Activated CD4-positive, alpha-beta T cell treated with anti-CD3 and anti-CD28 coated beads for 36 hours (primary cell): ENCODE measurements around the gene SRRD. TPM values are rescaled to one million over a fixed set of nuclear protein-coding genes. Genes with fewer than 3 reads are reported as not detected.

Experiments
- ATAC-seq: fragments of 200-7000 bp; cut with Tn5 transposase; one replicate; pipeline ENCODE4 v1.10.0; 2021; ENCODE audit warnings: mild to moderate bottlenecking, moderate library complexity
- CTCF ChIA-PET: fragments of 350-600 bp; sonication (Branson Sonifier 250); formaldehyde crosslinking; loops from one replicate; lab custom pipeline; 2021; ENCODE audit warnings: antibody characterized with exemption; lab: Charles Lee
- POLR2A ChIA-PET: fragments of 350-600 bp; sonication (Branson Sonifier 250); formaldehyde crosslinking; loops from one replicate; lab custom pipeline; 2021; ENCODE audit warnings: antibody characterized with exemption, inconsistent platforms; lab: Charles Lee
- DNase-seq: peaks from one replicate; pipeline ENCODE4 v3.0.0-alpha.2; 2020
- H3K27ac Mint-ChIP-seq: one replicate; pipeline ENCODE4 v1.8.0; 2021; ENCODE audit warnings: mixed read lengths
- H3K27me3 Mint-ChIP-seq: one replicate; pipeline ENCODE4 v1.8.0; 2021; ENCODE audit warnings: mixed read lengths
- H3K36me3 Mint-ChIP-seq: one replicate; pipeline ENCODE4 v1.8.0; 2021; ENCODE audit warnings: low read depth, mixed read lengths
- H3K4me1 Mint-ChIP-seq: one replicate; pipeline ENCODE4 v1.8.0; 2021; ENCODE audit warnings: mixed read lengths
- H3K4me3 Mint-ChIP-seq: one replicate; pipeline ENCODE4 v1.8.0; 2021; ENCODE audit warnings: mild to moderate bottlenecking, moderate library complexity, mixed read lengths
- H3K9me3 Mint-ChIP-seq: one replicate; pipeline ENCODE4 v1.8.0; 2021; ENCODE audit warnings: low read depth, mixed read lengths
- intact Hi-C, 2 experiments: fragments of 100-400 bp; cut with DNase I in 1 of 2; cut with micrococcal nuclease in 1 of 2; formaldehyde crosslinking; loops; one replicate each; pipeline versions ENCODE4 v1.14.2 to v1.15.1; 2022 to 2024; cut with DNase I, micrococcal nuclease
- total RNA-seq, 2 experiments: library from RNA; stranded (reverse); gene quantifications; one replicate each; pipeline ENCODE4 v1.2.3, GENCODE V29; 2021

The SRRD gene
- total RNA-seq, 2 experiments from 2014 or later, result 17.5 to 28.5 TPM

DNA sequence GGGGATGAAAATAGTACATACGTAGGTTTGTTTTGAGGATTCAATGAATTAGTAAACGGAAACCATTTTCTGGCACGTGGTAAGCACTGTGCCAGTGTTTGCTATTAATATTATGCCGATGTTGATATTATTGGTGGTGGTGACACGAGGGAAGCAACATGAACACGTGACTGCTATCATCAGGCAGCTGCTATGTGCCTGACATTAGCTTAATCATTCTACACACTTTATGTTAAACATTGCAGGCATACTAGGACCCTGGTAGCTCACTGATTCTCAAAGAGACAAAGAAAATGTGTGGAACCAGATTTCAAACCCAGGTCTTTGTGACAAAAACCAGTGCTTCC, 656 bp downstream of the SRRD start:
- ATAC-seq (no peak), DNase-seq (peak; percentile 19)
- Mint-ChIP-seq H3K36me3 (peaks cover 30% of the 10 kb centered on the region), H3K4me1 (peaks cover 60% of the 10 kb centered on the region), H3K9me3 (no peaks in the 10 kb centered on the region), H3K27ac (peak overlapping the region; percentile 95), H3K27me3 (no peaks in the 10 kb centered on the region), H3K4me3 (peak overlapping the region; percentile 82)
- POLR2A ChIA-PET, result interaction anchor here (0.6 kb wide), 1 partner anchor 391 kb away, joined by 4 read pairs; no protein-coding TSS in a partner anchor
- CTCF ChIA-PET, result interaction anchor here (0.7 to 5.7 kb wide), 7 partner anchors 10 to 682 kb away, joined by 3 to 27 read pairs (median 3); no protein-coding TSS in a partner anchor
- intact Hi-C loops, result no loop called here

DNA sequence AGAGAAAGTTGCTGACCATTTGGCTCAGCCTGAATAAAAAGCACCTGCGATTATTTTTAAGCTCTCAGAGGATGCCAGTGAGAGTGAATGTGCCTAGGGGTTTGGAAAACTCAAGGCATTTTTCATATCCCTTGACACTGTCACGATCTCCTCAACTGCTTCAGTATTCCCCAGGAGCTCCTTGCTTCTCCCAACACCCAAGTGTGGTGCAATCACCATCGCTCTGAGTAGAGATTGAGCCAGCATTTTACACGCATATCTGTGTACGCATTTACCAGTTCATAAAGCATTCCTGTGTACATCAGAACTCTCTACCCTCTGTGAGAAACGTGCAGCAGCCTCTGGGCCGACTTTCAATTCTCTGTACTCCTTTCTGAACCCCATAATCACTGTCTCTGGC, 1.3 kb downstream of the SRRD start:
- Mint-ChIP-seq H3K9me3 (no peaks in the 10 kb centered on the region), H3K4me3 (peak overlapping the region; percentile 82), H3K4me1 (peaks cover 53% of the 10 kb centered on the region), H3K27me3 (no peaks in the 10 kb centered on the region), H3K27ac (peak overlapping the region; percentile 29), H3K36me3 (peaks cover 29% of the 10 kb centered on the region)
- DNase-seq (no peak), ATAC-seq (no peak)
- POLR2A ChIA-PET, result interaction anchor here (0.6 kb wide), 1 partner anchor 392 kb away, joined by 4 read pairs; no protein-coding TSS in a partner anchor
- intact Hi-C loops, result no loop called here
- CTCF ChIA-PET, result interaction anchor here (1.6 to 5.7 kb wide), 3 partner anchors 17 to 180 kb away, joined by 3 to 27 read pairs (median 8); no protein-coding TSS in a partner anchor

DNA sequence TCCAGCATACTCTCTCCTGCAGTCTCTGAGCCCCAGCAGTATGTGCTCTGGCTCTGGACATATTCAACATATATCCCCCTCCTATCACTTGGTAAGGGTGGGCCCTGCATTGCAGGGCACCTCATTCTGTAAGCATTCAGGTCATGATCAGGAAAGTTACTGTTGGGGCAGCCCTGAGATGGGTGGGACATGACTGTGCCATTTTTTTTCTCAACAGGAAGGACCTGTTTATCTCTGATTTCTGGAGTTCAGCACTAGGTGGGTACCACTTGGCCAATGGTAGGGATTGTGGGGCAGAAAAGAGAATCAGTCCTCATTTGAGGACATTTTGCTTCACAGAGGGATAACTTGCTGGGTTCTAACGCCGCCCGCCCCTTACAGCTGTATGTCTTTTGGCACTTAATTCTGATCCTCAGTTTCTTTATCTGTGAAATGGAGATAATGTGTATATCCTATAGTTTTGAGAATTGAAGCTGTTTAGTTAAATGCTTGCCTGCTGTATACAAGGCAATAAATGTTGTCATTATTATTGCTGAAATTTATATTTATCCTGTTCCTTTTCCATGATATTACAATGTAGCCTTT, 2.2 kb downstream of the SRRD start:
- H3K27me3 Mint-ChIP-seq, result no peaks in the 10 kb centered on the region
- POLR2A ChIA-PET, result no interaction called here
- H3K9me3 Mint-ChIP-seq, result no peaks in the 10 kb centered on the region
- H3K36me3 Mint-ChIP-seq, result peaks cover 27% of the 10 kb centered on the region
- no peak for ATAC-seq
- CTCF ChIA-PET, result interaction anchor here (1.0 to 5.7 kb wide), 4 partner anchors 16 to 180 kb away, joined by 3 to 27 read pairs (median 4); no protein-coding TSS in a partner anchor
- H3K4me3 Mint-ChIP-seq, result no peak overlapping the region
- peaks cover 47% of the 10 kb centered on the region for H3K4me1 Mint-ChIP-seq
- intact Hi-C loops, result no loop called here
- H3K27ac Mint-ChIP-seq, result peak overlapping the region; percentile 48
- DNase-seq, result no peak

DNA sequence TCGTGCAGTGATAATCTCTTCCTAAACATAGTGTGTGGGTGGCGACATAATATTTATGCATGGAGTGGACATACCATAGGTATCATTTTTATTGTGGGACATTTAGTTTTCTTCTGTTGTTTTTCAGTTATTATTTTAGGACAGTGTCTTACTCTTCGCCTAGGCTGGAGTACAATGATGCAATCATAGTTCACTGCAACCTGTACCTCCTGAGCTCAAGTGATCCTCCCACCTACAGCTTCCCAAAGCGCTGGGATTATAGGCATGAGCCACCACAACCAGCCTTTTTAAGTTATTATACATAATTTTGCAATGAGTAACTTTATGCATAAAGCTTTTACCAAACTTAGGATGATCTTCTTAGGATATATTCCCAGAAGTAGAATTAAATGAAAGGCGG, 2.7 kb downstream of the SRRD start:
- ATAC-seq (no peak), DNase-seq (no peak)
- intact Hi-C loops, result no loop called here
- H3K4me3 Mint-ChIP-seq, result no peak overlapping the region
- no peaks in the 10 kb centered on the region for H3K27me3 Mint-ChIP-seq
- H3K27ac Mint-ChIP-seq, result peak overlapping the region; percentile 52
- H3K36me3 Mint-ChIP-seq, result peaks cover 27% of the 10 kb centered on the region
- no peaks in the 10 kb centered on the region for H3K9me3 Mint-ChIP-seq
- CTCF ChIA-PET, result interaction anchor here (1.0 to 1.7 kb wide), 2 partner anchors 17 to 155 kb away, joined by 3 to 5 read pairs; no protein-coding TSS in a partner anchor
- POLR2A ChIA-PET, result no interaction called here
- H3K4me1 Mint-ChIP-seq, result peaks cover 42% of the 10 kb centered on the region

DNA sequence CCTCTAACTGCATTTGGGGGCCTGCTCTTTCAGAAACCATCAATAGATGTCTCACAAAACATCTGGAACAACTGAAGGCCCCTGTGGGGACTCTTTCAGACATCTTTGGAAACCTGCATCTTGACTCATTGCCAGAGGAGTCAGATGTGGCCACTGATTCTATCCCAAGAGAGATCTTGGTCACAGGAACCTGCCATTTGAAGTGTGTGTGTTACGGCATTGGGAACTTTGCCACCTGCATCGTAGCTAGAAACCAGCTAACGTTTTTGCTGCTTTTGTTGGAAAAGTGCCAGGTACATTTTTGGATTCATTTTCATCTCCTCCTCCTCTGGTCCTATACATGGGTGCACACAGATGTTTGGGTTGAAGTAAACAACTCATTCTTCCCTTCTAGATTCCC, 4.3 kb downstream of the SRRD start:
- intact Hi-C loops, result no loop called here
- CTCF ChIA-PET, result no interaction called here
- H3K27ac Mint-ChIP-seq, result peak overlapping the region; percentile 59
- peaks cover 26% of the 10 kb centered on the region for H3K4me1 Mint-ChIP-seq
- ATAC-seq, result no peak
- no peak overlapping the region for H3K4me3 Mint-ChIP-seq
- POLR2A ChIA-PET, result no interaction called here
- no peak for DNase-seq
- peaks cover 37% of the 10 kb centered on the region for H3K36me3 Mint-ChIP-seq
- H3K27me3 Mint-ChIP-seq, result no peaks in the 10 kb centered on the region
- H3K9me3 Mint-ChIP-seq, result no peaks in the 10 kb centered on the region

DNA sequence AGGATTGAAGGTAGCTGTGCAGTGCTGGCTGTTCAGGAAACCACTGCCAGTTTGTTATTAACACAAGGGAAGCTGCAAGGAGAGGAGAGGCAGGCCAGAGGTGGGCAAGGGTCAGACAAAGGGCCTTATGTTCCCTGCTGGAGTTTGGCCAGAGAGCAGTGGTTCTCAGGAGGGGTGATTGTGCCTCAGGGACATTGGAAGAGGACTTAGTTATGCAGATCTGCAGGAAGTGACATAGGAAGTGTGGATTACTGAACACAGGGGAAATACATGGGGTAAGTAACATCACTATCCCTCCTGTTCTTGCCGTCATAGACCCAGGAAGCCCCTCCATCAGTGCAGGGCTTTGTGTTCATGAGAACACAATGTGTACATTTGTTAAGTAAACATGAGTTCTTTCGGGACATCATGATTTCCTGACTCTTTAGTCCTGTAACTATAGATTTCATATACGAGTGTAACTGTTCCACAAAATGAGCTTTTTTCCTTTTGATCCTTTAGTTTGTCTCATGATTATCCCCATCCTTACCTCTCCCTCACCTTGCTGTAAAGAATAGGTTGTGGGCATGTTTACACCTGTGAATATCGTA, 5.9 kb downstream of the SRRD start:
- ATAC-seq (no peak), DNase-seq (no peak)
- Mint-ChIP-seq H3K36me3 (peaks cover 51% of the 10 kb centered on the region), H3K27ac (peak overlapping the region; percentile 34), H3K9me3 (no peaks in the 10 kb centered on the region), H3K4me3 (no peak overlapping the region), H3K27me3 (no peaks in the 10 kb centered on the region), H3K4me1 (peaks cover 28% of the 10 kb centered on the region)
- POLR2A ChIA-PET, result no interaction called here
- intact Hi-C loops, result no loop called here
- CTCF ChIA-PET, result interaction anchor here (0.7 to 1.5 kb wide), 3 partner anchors 14 to 184 kb away, joined by 3 to 4 read pairs (median 3); no protein-coding TSS in a partner anchor

DNA sequence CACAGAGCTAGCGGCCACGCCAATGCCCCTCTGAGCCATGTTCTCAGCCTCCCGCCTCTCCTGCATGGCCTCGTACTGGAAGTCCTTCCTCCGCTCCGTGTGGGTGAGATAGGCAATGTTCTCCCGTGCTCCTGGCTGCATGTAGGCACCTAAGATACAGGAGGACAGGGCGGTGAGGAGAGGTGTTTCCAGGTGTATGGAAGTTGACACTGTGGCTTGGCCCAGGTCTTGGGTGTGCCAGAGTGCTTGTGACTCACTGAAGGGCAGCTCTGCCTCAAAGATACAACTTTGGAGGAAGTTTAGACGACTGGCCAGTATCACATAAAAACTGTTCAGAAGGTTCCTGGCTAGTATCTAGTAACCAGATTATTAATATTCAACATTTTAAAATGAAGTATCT, 8.5 kb downstream of the SRRD start:
- Mint-ChIP-seq H3K9me3 (no peaks in the 10 kb centered on the region), H3K4me3 (no peak overlapping the region), H3K27me3 (no peaks in the 10 kb centered on the region), H3K36me3 (peaks cover 66% of the 10 kb centered on the region), H3K4me1 (peaks cover 10% of the 10 kb centered on the region), H3K27ac (peak overlapping the region; percentile 37)
- intact Hi-C loops, result no loop called here
- DNase-seq, result no peak
- POLR2A ChIA-PET, result no interaction called here
- no peak for ATAC-seq
- CTCF ChIA-PET, result interaction anchor here (0.7 kb wide), 1 partner anchor 71 kb away, joined by 3 read pairs; no protein-coding TSS in a partner anchor

DNA sequence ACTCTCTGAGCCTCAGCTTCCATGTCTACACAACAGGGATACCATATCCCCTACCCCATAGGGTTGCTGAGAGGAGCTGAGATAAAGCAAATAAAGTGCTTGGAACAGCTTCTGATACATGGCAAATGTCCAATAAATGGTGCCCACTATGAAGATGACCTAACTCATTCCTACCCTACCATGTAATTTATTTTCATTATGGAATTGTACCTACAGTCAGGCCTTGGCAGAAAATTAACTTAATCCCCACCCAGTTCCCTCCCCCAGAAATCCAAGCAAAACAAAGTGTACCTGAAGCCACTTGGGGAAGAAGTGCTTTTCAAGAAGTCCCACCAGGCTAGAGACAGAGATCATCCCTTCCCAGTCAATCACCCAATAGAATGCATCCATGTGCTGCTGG, 10.8 kb downstream of the SRRD start:
- Mint-ChIP-seq H3K4me3 (no peak overlapping the region), H3K27me3 (no peaks in the 10 kb centered on the region), H3K4me1 (peaks cover 4% of the 10 kb centered on the region), H3K9me3 (no peaks in the 10 kb centered on the region), H3K27ac (peak overlapping the region; percentile 35), H3K36me3 (peaks cover 63% of the 10 kb centered on the region)
- no peak for ATAC-seq
- POLR2A ChIA-PET, result no interaction called here
- no peak for DNase-seq
- CTCF ChIA-PET, result interaction anchor here (0.8 to 1.0 kb wide), 3 partner anchors 9 to 12 kb away, joined by 3 read pairs; partner anchors contain the start of genes HPS4 and SRRD
- intact Hi-C loops, result no loop called here

DNA sequence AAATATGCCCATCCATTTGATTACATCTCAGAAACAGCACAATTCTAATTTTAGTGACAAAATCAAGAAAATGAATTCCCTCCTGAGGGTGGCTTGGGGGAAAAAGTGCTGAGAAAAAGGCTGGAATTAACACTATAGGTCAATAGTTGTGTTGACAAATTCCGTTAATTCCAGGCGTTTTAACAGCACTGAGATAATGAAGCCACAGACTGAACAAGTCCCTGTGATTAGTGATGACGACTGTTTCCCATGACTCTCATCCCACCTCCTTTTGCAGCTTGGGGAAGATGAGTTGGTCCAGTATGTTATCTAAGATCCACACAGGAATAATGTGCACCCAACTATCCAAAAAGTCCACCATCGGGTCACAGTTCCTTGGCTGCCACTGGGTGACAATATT, 12.8 kb downstream of the SRRD start:
- POLR2A ChIA-PET, result no interaction called here
- Mint-ChIP-seq H3K36me3 (peaks cover 62% of the 10 kb centered on the region), H3K4me1 (peaks cover 4% of the 10 kb centered on the region), H3K27ac (no peak overlapping the region), H3K27me3 (no peaks in the 10 kb centered on the region), H3K4me3 (no peak overlapping the region), H3K9me3 (no peaks in the 10 kb centered on the region)
- intact Hi-C loops, result no loop called here
- CTCF ChIA-PET, result no interaction called here
- ATAC-seq, result no peak
- DNase-seq, result no peak

DNA sequence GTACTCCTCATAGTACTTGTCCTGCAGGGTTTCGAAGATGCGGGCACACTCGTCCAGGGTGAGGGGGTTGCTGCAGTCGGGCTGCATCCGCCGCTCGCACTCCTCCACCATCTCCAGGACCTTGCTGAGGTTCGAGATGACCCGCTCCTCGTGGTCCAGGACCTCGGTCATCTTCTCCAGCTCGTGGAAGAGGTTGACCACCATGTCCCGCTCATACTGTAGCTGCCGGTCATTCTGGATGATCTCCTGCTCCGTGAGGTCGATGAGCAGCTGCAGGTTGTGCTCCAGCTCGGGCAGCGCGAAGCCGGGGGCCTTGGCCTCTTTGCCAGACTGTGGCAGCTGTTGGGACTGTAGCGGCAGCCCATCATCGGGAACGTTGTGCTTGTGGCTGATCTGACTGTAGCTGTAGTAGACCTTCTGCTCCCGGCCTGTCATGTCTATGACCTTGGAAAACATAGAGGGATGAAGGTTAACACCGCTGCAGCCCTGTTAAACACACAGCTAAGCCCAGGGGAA, 15.6 kb downstream of the SRRD start:
- H3K27ac Mint-ChIP-seq, result no peak overlapping the region
- intact Hi-C loops, result no loop called here
- ATAC-seq (no peak), DNase-seq (no peak)
- H3K4me1 Mint-ChIP-seq, result peaks cover 17% of the 10 kb centered on the region
- peaks cover 62% of the 10 kb centered on the region for H3K36me3 Mint-ChIP-seq
- POLR2A ChIA-PET, result interaction anchor here (0.6 to 0.7 kb wide), 2 partner anchors 14 to 59 kb away, joined by 3 read pairs; no protein-coding TSS in a partner anchor
- no peaks in the 10 kb centered on the region for H3K9me3 Mint-ChIP-seq
- no peaks in the 10 kb centered on the region for H3K27me3 Mint-ChIP-seq
- CTCF ChIA-PET, result interaction anchor here (0.7 to 1.2 kb wide), 4 partner anchors 20 to 172 kb away, joined by 3 read pairs; no protein-coding TSS in a partner anchor
- no peak overlapping the region for H3K4me3 Mint-ChIP-seq

DNA sequence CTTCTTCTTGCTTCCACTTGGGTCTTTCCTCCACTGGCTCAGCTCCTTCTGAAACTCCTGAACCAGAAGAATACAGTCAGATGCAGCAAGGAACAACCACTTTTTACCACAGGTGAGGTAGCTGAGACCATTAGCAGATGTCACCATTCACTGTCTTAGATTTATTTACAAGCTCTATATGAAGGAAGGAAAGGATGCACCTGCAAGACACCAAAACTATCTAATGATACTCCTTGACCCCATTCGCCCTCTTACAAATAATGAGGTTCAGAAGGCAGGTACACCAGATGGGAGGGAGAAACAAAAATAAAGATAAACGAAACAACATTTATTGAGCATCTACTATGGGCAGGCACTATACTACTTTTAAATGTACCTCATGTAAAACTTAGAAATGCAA, 18.3 kb downstream of the SRRD start:
- ATAC-seq (no peak), DNase-seq (no peak)
- H3K27me3 Mint-ChIP-seq, result no peaks in the 10 kb centered on the region
- intact Hi-C loops, result no loop called here
- H3K9me3 Mint-ChIP-seq, result no peaks in the 10 kb centered on the region
- peak overlapping the region; percentile 5 for H3K27ac Mint-ChIP-seq
- POLR2A ChIA-PET, result interaction anchor here (0.6 kb wide), 1 partner anchor 72 kb away, joined by 3 read pairs; no protein-coding TSS in a partner anchor
- H3K36me3 Mint-ChIP-seq, result peaks cover 61% of the 10 kb centered on the region
- peaks cover 18% of the 10 kb centered on the region for H3K4me1 Mint-ChIP-seq
- CTCF ChIA-PET, result interaction anchor here (0.6 to 4.8 kb wide), 10 partner anchors 11 to 176 kb away, joined by 3 to 27 read pairs (median 4); partner anchors contain the start of genes HPS4 and SRRD
- no peak overlapping the region for H3K4me3 Mint-ChIP-seq
